GM10248 (cell line): ENCODE data around the gene KPTN.

ENCODE experiments used
- CTCF ChIA-PET: fragments of 300-600 bp; sonication (Branson Sonifier 250); formaldehyde crosslinking; extraction: SDS; loops from one replicate; lab custom pipeline; 2021; ENCODE audit warnings: antibody characterized with exemption; lab: Yijun Ruan, JAX
- POLR2A ChIA-PET: fragments of 350-650 bp; sonication (Branson Sonifier 250); formaldehyde crosslinking; extraction: SDS; loops from one replicate; lab custom pipeline; 2020; ENCODE audit warnings: antibody characterized with exemption; lab: Yijun Ruan, JAX
- DNase-seq: peaks from one replicate; pipeline ENCODE4 v3.0.0; 2012; ENCODE audit errors: extremely low spot score
- TF ChIP-seq, protein P1 (sequence below): IDR thresholded peaks from 2 replicates; pipeline ENCODE4 v1.5.1; 2012; ENCODE audit warnings: mild to moderate bottlenecking, low read depth; ENCODE audit errors: extremely low read depth, missing control alignments, control extremely low read depth

KPTN gene

DNA sequence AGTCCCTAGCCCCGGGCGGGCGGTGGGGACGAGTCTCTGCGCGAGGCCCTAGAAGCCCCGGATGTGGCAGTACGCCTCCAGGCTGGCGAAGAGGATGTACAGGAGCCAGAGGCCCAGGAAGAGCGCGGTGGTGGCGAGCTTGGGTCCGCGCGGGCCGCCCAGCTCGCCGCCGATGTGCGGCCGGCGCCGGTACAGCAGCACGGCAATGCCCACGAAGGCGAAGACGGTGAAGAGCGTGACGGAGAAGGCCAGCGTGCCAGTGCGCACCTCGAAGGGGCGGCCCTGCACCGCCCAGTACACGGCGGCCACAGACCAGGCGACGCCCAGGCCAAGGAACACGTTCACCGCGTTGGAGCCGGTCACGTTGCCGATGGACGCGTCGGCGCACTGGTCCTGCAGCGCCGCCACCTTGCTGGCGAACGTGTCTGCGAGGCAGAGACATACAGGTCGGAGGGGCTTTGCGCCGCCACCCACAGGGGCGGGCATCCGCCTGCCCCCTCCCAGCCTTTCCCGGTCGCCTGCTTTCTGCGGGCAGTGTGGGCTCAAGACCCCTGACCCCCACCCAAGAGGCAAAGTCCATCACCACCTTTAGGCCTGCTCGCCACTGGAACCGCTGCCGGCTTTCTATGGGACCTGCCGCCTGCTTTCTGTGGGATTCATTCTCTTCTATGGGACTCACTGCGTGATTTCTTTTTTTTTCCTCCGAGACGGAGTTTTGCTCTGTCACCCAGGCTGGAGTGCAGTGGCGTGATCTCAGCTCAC lies 53.8 kb downstream of the KPTN start:
- TF ChIP-seq, protein P1, sequence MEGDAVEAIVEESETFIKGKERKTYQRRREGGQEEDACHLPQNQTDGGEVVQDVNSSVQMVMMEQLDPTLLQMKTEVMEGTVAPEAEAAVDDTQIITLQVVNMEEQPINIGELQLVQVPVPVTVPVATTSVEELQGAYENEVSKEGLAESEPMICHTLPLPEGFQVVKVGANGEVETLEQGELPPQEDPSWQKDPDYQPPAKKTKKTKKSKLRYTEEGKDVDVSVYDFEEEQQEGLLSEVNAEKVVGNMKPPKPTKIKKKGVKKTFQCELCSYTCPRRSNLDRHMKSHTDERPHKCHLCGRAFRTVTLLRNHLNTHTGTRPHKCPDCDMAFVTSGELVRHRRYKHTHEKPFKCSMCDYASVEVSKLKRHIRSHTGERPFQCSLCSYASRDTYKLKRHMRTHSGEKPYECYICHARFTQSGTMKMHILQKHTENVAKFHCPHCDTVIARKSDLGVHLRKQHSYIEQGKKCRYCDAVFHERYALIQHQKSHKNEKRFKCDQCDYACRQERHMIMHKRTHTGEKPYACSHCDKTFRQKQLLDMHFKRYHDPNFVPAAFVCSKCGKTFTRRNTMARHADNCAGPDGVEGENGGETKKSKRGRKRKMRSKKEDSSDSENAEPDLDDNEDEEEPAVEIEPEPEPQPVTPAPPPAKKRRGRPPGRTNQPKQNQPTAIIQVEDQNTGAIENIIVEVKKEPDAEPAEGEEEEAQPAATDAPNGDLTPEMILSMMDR: no peak
- ChIA-PET POLR2A (no interaction called here), CTCF (interaction anchor here (1.2 to 13.1 kb wide), 5 partner anchors 39 to 273 kb away, joined by 3 to 288 read pairs (median 16); partner anchors contain the start of genes DHX34 and KPTN)
- DNase-seq: no peak

DNA sequence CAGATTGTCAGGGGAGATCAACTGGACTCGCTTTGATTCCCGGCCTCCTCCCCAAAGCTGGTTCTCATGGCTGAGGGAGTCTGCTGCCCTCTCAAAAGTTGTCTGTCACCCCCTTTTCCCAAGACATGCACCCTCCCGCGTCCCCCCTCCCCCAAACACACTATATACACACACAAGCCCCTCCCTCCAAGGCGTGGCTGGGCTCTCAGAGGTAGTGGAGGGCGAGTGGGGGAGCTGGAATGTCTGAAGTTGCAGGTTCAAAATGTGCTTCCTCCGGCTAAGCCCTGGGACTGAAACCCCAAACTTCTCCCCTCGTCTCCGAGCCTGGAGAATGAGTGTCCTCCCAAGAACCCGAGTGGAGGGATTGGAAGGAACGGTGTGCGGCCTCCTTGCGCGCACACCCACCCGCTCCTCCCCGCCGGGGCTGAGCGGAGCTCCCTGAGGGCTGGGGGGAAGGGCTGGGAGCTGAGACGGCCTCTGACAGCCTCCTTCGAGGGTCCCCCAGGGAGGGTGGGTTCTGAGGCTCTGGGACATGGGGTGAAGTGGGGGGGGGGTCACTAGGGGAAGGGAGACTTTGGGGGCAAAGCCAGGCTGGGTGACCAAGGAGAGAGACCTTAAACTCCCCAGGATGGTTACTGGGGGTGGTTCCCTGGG lies 54.8 kb downstream of the KPTN start:
- TF ChIP-seq, protein P1: no peak
- no peak for DNase-seq
- ChIA-PET POLR2A (no interaction called here), CTCF (interaction anchor here (0.8 to 3.1 kb wide), 17 partner anchors 8 to 440 kb away, joined by 3 to 32 read pairs (median 3); partner anchors contain the start of genes DHX34 and KPTN)

- peak; percentile 89 for DNase-seq
- TF ChIP-seq, protein P1: no peak
- ChIA-PET POLR2A (interaction anchor here (0.5 kb wide), 1 partner anchor 909 kb away, joined by 3 read pairs; no protein-coding TSS in a partner anchor), CTCF (interaction anchor here (0.7 to 3.1 kb wide), 36 partner anchors 9 to 441 kb away, joined by 3 to 32 read pairs (median 4); partner anchors contain the start of genes DHX34, EHD2, KPTN and MEIS3)
Measured at GRCh38 chr19:47428177-47428894, 55.7 kb downstream of the KPTN start.

DNA sequence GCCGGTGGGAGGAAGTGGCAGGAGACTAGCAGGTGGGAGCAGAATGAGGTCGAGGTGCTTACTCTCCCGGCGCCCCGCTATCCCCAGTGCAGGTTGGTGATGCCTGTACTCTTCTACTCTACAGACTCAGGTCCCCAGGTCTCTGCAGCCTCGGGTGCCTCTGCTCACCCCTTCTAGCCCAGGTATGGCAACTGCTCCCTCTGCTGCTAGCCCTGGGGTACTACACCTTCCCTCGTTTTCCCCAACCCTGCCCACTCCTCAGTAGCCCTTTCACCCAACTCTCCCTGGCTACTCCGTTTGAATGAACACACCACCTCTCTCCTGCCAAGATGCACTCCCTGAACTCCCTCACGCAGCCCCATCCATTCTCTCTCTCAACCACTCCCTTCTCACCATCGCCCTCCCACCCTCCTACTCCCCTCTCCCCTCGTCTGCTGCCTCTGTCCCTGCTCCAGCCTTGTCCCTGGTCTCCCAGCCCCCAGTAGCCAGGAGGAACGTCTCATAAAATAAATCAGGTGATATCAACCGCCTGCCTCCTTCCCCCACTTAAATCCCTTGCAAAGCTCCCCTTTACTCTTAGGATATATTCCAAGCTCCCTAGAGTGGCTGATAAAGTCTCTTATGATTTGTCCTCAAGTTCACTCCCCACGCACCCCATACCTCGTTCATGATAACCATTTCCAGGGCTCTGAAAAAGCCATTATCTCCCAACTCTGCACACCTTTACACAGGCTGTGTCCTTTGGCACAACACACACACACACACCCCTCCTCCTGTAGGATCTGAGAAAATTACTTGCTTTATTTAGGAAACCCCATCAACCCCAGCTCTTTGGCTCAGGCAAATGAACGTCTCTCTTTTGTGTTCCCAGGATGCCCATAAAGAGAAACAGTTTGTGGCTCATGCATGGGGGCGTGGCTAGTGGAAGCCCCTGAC lies 56.5 kb downstream of the KPTN start:
- DNase-seq: peak; percentile 84
- CTCF ChIA-PET: interaction anchor here (0.8 to 3.1 kb wide), 32 partner anchors 9 to 317 kb away, joined by 3 to 32 read pairs (median 4); partner anchors contain the start of genes DHX34, EHD2, KPTN and MEIS3
- POLR2A ChIA-PET: interaction anchor here (0.5 kb wide), 1 partner anchor 910 kb away, joined by 3 read pairs; no protein-coding TSS in a partner anchor
- TF ChIP-seq, protein P1: peak; percentile 78
